Kidney capillary endothelial cell (primary cell): Measurements from ENCODE around the gene HIVEP3.

Experiments
- DNase-seq: peaks from one replicate; pipeline ENCODE4 v3.0.0-alpha.2; 2018; ENCODE audit warnings: low spot score

Gene HIVEP3

DNA sequence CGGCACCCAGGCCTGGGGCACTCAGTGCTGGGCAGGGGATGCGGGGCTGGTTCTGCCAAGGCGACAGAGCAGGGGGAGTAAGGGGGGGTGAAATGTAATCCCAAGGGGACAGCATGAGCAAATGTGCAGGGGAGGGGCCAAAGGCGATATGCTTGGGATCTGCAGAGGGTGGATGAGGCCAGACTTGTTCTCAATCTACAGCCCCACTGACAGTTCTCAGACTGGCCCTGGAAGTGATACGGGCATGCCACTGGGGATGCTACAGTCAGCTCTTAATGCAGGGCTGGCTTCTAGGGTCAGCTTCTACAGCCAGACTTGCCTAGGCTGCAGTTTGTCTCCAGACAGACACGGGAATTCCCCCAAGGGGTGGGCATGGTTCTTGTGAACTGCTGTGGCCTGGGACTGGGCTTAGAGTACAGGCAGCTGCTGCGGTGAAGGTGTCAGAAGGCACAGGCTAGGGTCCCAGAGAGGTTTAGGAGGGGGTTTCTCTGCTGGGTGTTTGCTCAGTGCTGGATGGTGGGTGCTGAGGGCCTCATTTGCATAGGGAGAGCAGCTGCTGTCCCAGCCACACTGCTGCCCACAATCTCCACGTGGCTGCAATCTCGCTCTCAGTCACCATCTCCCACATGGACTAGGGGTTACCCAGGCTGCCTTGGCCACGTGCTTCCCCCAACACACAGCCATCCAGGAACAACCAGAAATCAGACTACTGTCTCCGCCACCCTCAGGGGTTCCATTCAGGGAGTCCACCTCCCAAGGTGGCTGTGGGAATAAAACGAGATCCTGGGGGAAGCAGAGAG is 190.1 kb downstream of the HIVEP3 start:
- no peak for DNase-seq

DNA sequence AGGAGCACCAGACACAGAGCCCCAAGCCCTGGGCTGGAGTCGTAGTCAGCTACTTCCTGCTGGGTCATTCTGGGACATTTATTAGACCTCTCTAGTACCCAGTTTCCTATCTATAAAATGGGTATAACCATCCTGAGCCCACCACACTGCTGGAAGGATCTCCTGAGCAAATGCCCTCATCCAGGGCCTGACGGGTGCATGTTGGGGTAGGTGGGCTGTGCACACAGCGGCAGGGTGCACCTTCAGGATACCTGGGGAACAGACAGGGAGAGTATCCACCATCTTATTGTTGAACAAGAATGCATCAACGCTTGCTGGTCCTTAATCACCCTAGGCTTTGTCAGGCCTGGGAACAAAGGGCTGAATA is 191.0 kb downstream of the HIVEP3 start:
- no peak for DNase-seq

DNA sequence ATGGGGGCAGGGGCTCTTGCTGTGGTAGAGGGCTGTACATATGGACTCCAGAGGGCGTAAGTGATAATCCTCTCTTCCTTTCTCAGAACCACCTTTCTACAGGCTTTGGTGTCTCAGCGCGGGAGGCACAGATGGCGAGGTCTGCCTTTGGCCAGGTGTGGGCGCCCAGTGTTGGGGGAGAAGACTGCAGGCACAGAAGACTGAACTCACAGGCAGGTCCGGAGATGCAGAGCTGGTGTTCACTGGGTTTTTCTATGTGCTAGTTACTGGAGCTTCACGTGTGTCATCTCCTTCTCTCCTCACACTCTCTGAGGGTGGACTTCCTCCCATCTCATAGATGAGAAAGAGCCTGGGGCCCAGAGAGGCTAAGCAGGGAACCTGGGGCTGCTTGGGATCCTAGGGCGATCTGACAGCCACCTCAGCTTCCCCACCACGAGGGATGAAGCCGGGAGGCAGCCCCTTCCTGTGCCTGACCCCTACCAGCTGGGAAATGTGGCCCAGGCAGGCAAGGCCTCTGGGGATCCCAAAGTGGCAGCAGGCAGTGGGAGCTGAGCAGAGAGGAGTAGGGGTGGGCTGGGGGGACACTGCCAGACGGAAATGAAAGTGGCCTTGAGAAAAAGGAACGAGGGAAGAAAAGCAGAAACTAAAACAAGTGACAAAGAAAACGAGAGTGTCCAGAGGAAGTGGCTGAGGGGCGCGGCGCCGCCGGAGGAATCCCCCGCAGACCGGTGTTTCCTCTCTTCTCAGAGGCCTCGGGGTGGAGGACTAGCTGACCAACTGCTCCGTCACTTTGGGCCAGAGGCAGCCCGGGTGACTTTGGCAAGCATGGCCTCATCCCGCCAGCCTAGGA is 191.6 kb downstream of the HIVEP3 start:
- peak; percentile 79 for DNase-seq

DNA sequence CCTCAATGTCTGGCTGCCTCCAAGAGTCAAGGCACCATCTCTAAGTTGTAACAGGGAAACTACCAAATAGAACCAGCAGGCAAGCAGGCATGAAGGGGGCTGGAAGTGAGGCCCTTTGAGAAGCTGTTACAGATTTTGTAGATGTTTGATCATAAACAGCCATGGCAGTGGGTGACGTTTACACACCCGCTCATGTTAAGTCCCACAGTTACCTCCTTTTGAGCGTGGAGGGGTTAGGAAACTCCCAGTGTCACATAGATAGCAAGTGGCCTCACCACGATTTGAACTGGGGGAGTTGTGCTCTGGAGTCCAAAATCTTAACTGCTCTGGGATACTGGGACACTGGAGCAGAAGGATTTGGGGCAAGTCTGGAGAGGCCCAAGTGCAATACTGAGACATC is 192.4 kb downstream of the HIVEP3 start:
- DNase-seq = no peak

DNA sequence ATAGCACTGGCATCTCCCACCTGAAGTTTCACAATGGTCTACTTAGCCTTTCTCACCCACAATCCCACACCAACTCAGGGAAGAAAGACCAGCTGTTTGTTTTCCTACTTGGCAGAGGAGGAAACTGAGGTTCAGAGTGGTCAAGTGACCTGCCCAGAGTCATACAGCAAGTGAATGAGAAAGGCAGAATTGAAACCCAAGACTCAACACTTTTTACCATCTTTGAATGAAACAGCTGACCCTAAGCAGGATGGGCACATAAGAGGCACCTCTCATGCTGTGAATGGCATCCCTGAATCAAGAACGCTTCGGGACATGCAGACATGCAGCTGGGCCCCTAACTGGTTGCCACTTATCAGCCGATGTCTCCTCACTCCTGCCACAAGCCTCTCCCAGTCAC is 193.8 kb downstream of the HIVEP3 start:
- no peak for DNase-seq

DNA sequence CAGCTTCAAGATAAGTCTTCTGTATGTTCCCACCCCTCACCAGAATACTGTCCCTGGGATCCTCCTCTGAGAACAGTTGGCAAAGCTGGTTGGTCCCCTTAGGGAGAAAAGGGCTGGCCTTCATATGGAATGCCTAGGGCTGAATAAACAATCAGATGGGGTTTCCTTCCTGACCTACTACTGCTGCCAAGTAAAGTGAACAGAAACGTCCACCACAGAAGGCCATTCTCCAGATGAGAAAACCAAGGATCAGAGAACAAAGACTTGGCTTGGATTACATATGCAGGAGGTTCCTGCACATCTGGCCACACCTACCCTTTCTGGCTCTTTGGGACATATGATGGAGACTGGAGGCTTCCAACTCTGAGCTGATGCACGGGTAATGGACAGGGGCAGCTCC is 194.5 kb downstream of the HIVEP3 start:
- DNase-seq = peak; percentile 61

DNA sequence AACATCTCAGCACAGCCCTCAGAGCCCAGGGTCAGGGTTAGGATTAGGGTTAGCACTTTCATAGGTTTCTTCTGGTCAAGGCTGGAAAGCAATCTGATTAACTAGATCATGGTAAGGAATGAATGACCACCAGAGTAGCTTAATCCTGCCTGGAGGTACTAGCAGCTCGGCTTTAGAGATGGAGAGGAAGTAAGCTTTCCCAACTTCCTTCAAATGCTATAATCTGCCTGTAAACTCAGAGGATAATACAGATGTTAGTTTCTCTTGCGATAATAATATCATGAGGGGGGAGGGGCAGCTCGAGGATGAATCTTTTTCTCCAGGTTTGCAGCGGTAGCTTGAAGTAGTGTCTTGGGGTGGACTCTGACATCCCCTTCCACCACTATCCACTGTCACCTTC is 194.9 kb downstream of the HIVEP3 start:
- no peak for DNase-seq

DNA sequence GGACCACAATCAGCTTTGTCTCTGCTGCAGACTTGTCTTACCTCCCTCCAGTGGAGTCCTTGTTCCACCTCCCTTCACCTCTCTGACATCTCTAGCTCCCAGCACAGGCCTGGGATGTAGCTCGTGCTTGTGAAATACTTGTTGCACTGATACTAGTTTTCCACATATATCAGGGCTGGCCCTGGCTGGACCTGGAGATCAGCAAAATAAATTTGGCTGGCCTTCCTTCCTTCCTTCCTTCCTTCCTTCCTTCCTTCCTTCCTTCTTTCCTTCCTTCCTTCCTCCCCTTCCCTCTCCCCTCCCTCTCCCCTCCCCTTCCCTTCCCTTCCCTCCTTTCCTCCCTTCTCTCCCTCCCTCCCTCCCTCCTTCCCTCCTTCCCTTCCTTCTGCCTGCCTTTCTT is 196.5 kb downstream of the HIVEP3 start:
- no peak for DNase-seq

DNA sequence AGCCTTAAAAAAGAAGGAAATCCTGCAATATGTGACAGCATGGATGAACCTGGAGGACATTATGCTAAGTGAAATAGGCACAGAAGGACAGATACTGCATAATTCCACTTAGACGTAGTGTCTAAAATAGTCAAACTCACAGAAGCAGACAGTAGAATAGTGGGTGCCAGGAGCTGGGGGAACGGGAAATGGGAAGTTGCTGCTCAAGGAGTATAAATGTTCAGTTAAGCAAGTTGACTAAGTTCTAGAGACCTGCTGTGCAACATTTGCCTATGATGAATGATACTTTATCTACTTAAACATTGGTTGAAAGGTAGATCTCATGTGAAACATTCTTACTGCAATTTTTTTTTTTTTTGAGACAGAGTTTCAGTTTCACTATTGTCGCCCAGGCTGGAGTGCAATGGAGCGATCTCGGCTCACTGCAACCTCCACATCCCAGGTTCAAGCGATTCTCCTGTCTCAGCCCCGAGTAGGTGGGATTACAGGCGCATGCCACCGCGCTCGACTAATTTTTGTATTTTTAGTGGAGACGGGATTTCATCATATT is 197.8 kb downstream of the HIVEP3 start:
- DNase-seq = no peak

DNA sequence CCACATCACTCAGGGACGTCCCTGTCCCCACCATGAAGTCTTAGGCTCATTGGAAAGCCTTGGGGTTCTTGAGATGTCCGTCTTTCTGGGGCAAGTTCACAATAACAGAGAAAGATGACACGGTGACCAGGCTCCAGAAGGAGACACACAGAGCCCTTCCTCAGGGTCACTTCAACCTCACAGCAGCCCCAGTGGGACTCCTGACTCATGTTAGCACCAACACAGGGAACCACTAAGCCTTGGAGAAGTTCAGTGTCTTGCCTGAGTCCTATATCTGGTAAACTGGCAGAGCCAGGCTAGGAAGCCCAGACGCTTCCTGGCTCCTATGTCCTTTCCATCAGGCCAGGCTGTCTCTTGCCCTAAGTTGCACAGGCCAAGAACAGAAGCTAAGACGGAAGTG is 199.1 kb downstream of the HIVEP3 start:
- DNase-seq = no peak

DNA sequence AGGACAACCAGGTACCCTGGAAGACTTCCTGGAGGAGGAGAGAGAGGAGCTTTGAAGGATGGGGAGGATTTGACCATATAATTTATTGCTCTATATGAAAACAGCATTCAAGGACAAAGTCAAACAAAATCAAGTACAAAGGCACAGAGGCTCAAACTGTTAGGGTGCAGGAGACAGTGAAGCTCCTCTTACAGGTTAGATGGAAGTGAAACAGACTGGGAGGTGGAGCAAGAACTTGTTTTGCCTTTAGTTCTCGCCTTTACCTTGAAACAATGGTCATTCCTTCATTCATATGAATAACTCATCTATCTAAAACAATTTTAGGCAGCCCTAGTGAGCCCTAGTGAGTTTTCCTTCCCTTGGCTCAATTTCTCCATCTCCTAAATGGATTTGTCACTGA is 199.6 kb downstream of the HIVEP3 start:
- no peak for DNase-seq

DNA sequence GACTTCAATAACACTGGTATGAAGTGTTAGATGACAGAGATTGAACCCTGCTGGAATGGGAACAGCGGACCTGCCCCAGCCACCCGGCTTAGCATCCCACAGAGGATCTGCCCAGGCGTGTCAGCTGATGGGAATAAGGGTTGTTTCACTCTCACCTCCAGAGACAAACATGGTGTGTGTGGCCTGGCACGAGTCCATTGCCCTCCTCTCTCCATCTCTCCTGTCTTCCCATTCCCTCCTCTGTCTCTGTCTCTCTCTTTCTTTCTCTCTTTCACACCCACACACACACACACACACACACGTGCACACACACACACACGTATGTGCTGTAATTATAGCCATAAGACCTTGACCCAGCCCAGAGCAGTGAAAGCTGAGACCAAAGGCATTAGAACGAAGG is 200.2 kb downstream of the HIVEP3 start:
- no peak for DNase-seq

DNA sequence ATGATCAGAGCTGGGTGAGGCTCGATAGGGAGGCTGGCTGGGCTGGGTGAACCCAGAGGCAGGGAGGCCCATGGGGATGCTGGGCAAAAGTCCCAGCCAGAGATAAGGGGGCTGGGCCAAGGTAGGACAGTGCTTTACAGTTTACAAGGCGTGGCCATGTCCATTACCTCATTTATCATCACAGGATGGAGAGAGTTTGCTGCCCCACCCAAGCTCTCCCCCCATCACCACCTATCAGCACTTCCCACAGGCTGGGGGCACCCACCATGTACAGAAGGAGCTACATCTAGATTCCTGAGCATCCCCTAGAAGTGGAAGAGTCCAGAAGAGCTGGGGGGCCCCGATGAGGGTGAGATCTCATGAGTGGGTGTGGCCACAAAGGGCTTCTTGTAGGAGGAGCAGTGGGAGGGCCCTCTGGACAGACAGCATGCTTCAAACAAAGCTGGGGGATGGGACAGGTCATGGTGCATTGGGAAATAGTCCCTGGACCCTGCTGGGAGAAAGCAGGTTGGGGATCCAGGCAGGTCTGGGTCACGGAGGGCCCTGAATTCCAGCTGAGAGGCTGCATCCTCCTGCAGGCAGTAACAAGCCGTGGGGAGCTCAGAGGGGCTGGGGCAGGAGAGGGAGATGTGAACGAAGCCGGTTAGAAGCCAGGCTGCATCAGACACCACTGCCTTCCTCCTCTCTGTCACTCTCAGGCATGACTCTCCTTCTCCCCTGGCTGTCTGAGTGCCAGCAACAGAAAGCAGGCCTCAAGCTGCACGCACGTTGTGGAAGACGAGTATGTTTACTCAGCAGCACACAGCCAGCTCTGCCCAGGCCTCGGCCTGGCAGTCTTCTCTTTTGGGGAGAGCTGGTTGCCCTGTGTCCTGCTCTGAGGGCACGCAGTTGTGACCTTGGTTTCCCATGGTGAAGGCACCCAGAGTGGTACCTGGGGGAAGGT is 202.3 kb downstream of the HIVEP3 start:
- no peak for DNase-seq

DNA sequence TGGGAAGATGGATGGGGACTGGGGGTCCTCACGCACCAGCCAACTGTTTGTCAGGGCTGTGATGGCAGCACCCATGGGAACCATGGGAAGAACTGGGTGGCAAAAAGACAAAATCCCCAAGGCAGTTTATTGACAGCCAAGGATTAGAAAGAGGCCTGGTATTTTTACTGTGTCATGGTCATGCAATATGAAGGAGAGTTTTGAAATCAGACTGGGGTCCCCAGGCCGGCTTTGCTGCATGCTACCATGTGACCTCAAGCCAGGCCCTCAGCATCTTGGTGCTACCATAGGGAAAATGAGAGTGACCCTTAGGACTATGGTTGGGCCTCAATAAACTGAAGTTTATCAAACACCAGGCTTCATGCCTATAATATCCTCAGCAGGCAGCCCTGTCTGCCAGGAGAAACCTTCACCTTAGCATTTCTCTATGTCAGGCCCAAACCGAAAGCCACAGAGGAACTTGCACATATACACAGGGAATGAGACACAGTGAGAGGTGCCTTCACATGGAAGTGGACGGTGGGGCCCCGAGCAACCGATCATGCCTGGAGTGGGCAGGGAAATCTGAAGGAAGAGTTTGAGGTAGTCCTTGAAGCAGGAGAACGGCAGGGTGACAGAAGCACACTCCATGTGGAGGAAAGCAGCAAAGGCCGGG is 203.2 kb downstream of the HIVEP3 start:
- DNase-seq = no peak

DNA sequence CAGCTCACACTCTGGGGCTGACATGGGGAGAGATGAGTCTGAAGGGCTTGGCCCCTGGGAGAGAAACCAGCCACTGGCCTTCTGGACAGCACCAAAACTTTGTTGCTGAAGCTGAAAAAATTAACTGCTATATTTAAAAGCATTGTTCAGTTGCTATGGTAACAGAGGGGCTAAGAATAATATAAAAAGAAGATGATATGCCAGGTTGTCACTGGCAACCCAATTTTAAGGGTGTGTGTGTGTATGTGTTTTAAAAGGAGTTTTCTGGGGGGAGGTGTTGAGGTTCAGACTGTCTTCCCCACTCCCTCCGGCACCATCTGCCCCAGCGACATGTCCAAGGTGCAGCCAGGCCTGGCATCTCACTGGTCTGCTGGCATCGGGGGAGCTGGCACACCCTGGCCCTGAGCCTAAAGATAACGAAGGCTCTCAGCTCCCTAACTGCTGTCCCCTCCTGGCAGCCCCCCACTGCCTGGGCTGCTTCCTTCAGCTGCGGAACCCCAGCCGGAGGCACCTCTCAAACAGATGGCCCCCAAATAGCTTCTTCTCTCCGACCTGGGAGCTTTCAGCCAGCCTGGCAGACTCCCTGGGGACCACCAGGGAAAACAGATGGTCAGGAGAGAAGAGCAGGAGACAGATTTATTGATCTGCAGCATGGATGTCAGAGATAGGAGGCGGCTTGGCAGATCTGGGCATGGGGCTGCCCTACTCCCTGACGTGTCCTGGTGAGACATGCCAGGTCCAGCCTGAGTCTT is 203.9 kb downstream of the HIVEP3 start:
- DNase-seq = no peak

DNA sequence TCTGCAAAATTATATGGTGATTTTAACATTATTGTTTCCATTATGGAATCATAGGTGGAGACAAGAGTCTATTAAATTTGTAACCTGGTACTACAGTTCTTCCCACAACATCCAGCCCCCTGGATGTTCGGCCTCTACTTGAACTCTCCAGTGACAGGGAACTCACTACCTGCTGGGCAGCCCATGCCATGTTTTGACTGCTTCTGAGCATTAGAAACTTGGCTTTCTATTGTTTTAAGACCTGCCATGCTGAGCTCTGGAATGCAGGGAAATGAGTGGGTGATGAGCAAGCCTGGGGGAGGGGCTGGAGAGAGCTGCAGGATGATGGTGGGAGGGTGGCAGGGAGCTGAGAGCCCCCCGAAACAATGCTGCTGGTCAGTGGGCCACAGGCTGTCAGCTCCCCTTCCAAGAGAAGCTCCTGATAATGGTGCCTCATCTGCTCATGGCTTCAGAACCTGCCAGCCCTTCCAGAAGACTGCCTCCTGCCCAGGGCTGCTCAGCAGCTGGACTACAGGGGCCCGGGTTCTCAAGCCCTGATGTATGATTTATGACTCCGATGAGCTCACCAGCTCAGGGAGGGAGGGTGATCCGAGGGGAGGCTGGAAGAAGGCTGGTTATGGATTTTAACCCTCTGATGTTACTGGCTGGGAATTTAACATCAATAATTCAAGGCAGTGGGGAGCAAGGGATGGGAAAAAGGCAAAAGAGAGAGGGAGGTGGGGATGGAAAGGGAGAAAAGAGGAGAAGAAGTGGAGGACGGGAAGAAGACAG is 205.0 kb downstream of the HIVEP3 start:
- peak; percentile 92 for DNase-seq

DNA sequence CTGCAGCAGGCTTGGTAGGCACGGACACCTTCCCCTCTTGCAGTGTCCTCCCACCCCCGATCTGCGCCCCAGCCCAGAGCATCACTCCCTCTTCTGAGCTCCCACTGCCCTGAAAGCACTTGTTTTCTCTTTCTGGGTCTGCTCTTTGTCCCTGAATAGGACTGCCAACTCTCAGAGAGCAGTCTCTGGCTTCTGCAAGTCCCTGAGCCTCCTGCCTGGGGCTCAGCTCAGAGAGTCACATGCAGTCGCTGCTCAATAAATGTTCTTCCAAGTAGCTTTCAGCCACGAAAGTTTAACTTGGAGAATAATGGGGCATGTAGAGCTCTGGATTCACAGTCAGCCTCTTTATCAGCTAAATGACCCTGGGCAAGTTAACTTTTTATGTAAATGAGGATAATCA is 205.6 kb downstream of the HIVEP3 start:
- no peak for DNase-seq

DNA sequence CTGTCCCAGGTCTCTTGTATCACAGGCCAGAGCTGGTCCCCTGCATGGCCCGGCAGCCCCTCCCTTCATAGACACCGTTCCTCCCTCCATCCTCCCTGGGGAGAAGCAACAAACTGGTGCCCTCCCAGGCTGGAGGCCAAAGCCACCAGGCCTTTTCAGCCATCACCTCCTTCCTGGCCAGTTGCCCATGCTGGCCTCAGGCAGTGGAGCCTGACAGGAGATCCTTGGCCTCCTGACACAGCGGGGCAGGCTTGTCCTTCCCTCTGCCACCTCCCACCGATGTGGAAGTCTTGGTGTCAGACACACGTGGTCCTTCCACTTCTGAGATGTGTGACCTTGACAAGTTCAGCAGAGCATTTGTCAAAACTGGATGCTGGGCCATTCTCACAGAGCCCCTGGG is 206.0 kb downstream of the HIVEP3 start:
- DNase-seq = no peak

DNA sequence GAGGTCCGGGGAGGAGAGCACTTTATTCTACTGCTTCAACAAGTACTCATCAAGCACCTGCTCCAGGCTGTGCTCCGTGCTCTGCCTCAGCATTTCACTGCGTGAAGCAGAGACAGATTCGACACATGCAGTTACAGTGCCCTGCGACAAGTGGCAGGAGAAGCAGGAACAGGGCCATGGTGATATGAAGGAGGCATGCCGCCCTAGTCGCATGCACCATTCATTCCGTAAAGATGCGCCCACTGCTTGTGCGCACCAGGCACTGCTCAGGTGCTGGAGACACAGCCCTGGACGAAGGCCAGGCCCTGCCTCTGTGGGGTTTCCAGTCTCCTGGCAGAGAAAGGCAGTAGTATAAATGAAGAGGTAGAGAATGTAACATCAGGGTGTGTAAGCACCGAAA is 206.6 kb downstream of the HIVEP3 start:
- DNase-seq = no peak

DNA sequence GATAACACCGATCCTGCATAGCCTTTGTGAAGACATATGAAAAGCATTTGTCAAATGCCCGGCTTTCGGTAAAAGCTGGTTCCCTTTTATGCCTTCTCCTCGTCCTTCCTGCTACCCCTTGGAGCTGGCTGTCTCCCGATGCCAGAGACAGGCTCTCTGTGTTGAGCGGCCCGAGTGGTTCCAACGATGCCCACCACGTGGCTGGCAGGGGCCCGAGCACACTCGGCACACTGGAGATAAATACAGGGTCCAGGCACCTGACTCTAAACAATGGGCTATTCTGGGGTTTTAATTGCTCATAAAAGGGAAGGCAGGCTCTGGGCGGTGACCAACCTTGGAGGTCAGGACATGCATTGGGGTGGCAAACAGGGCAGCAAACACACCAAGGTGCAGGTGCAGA is 207.1 kb downstream of the HIVEP3 start:
- no peak for DNase-seq
